KOPT-K1 (cell line): Measurements from ENCODE around the gene CCL23.

Experiments
- H3K27ac ChIP-seq: fragments of 200-600 bp; sonication (generic); 2 replicates; pipeline ENCODE4 v1.5.1; 2016; ENCODE audit warnings: antibody characterized with exemption, mild to moderate bottlenecking, low read depth, low read length; ENCODE audit not compliant: poor library complexity, severe bottlenecking
- H3K36me3 ChIP-seq: fragments of 200-600 bp; sonication (generic); 2 replicates; pipeline ENCODE4 v1.5.1; 2017; ENCODE audit warnings: antibody characterized with exemption, mild to moderate bottlenecking, low read length, moderate library complexity; ENCODE audit not compliant: insufficient read depth
- H3K9me3 ChIP-seq: fragments of 200-600 bp; sonication (generic); 2 replicates; pipeline ENCODE4 v1.5.1; 2017; ENCODE audit warnings: antibody characterized with exemption, low read length, mild to moderate bottlenecking; ENCODE audit not compliant: insufficient read depth, poor library complexity, severe bottlenecking

The CCL23 gene

GRCh38 chr17:36017799-36018198 lies at the start of gene CCL23:
Gene CCL23 (minus strand): TSS chr17:36017972. CDS start chr17:36017897, 75 bp downstream.
- Histone ChIP-seq H3K36me3 (no peaks in the 10 kb centered on the region), H3K27ac (no peak within 1 kb of the TSS), H3K9me3 (no peaks in the 10 kb centered on the region)

GRCh38 chr17:36066365-36066985 lies 48.7 kb upstream of the CCL23 start:
- no peaks in the 10 kb centered on the region for H3K9me3 ChIP-seq
- no peak overlapping the region for H3K27ac ChIP-seq
- no peaks in the 10 kb centered on the region for H3K36me3 ChIP-seq

- no peaks in the 10 kb centered on the region for H3K36me3 ChIP-seq
- no peak within 1 kb of the TSS for H3K27ac ChIP-seq
These were observed 46.2 kb upstream of the CCL23 start, which contains the start of gene CCL18 for GRCh38 chr17:36063786-36064541. Gene CCL18 (plus strand): TSS chr17:36064272. CDS start chr17:36064343, 71 bp downstream.

GRCh38 chr17:36060816-36061215 lies 43.0 kb upstream of the CCL23 start:
- Histone ChIP-seq H3K9me3 (no peaks in the 10 kb centered on the region), H3K36me3 (no peaks in the 10 kb centered on the region), H3K27ac (no peak overlapping the region)

More at GRCh38 chr17:36063786-36064541, 46.2 kb upstream of the CCL23 start, which contains the start of gene CCL18:
- no peaks in the 10 kb centered on the region for H3K9me3 ChIP-seq

- Histone ChIP-seq H3K9me3 (no peaks in the 10 kb centered on the region), H3K36me3 (no peaks in the 10 kb centered on the region), H3K27ac (no peak overlapping the region)
These were observed 41.6 kb upstream of the CCL23 start for GRCh38 chr17:36059406-36059805.

GRCh38 chr17:36057911-36058310 lies 40.1 kb upstream of the CCL23 start:
- Histone ChIP-seq H3K27ac (no peak overlapping the region), H3K9me3 (no peaks in the 10 kb centered on the region), H3K36me3 (no peaks in the 10 kb centered on the region)

- H3K27ac ChIP-seq, result no peak overlapping the region
- no peaks in the 10 kb centered on the region for H3K9me3 ChIP-seq
- no peaks in the 10 kb centered on the region for H3K36me3 ChIP-seq
These were observed 38.2 kb upstream of the CCL23 start for GRCh38 chr17:36055921-36056520.

GRCh38 chr17:36055171-36055570 lies 37.4 kb upstream of the CCL23 start:
- H3K27ac ChIP-seq, result no peak overlapping the region
- no peaks in the 10 kb centered on the region for H3K36me3 ChIP-seq
- no peaks in the 10 kb centered on the region for H3K9me3 ChIP-seq

- Histone ChIP-seq H3K9me3 (peaks cover 11% of the 10 kb centered on the region), H3K27ac (no peak overlapping the region), H3K36me3 (no peaks in the 10 kb centered on the region)
These were observed 31.9 kb upstream of the CCL23 start for GRCh38 chr17:36049643-36050042.

- H3K27ac ChIP-seq, result no peak overlapping the region
- no peaks in the 10 kb centered on the region for H3K36me3 ChIP-seq
- H3K9me3 ChIP-seq, result peaks cover 11% of the 10 kb centered on the region
These were observed 30.3 kb upstream of the CCL23 start for GRCh38 chr17:36048066-36048465.

- no peak overlapping the region for H3K27ac ChIP-seq
These were observed 18.5 kb upstream of the CCL23 start for GRCh38 chr17:36036235-36036634.

GRCh38 chr17:36034127-36034526 lies 16.4 kb upstream of the CCL23 start:
- Histone ChIP-seq H3K9me3 (no peaks in the 10 kb centered on the region), H3K36me3 (no peaks in the 10 kb centered on the region)

More at GRCh38 chr17:36036235-36036634, 18.5 kb upstream of the CCL23 start:
- no peaks in the 10 kb centered on the region for H3K9me3 ChIP-seq
- no peaks in the 10 kb centered on the region for H3K36me3 ChIP-seq

GRCh38 chr17:36030956-36031355 lies 13.2 kb upstream of the CCL23 start:
- no peaks in the 10 kb centered on the region for H3K36me3 ChIP-seq
- no peaks in the 10 kb centered on the region for H3K9me3 ChIP-seq
- H3K27ac ChIP-seq, result no peak overlapping the region

More at GRCh38 chr17:36034127-36034526, 16.4 kb upstream of the CCL23 start:
- H3K27ac ChIP-seq, result no peak overlapping the region

GRCh38 chr17:36027761-36028160 lies 10.0 kb upstream of the CCL23 start:
- Histone ChIP-seq H3K36me3 (no peaks in the 10 kb centered on the region), H3K27ac (no peak overlapping the region), H3K9me3 (no peaks in the 10 kb centered on the region)

GRCh38 chr17:36024106-36024869 lies 6.5 kb upstream of the CCL23 start:
- Histone ChIP-seq H3K27ac (no peak overlapping the region), H3K9me3 (no peaks in the 10 kb centered on the region), H3K36me3 (no peaks in the 10 kb centered on the region)
